ENCODE measurements around the gene NUDT4.
"Not testable (repeated sequence)": the region's sequence is repeated elsewhere in the genome, so short reads cannot be mapped to it uniquely, and the experiment has no call there.

NUDT4 gene

GRCh38 chr12:93430280-93430679, 52.6 kb downstream of the NUDT4 start:
- Histone ChIP-seq H3K27ac (ENCODE audit: low read length) (no peak overlapping the region), H3K4me3 (ENCODE audit: low read length) (no peak overlapping the region), H3K9me3 (ENCODE audit: control insufficient read depth, insufficient read depth, low read length) (no peaks in the 10 kb centered on the region), H3K4me1 (ENCODE audit: control insufficient read depth, insufficient read depth, low read length) (no peaks in the 10 kb centered on the region; the same call in none of the 2 replicates), H3K36me3 (ENCODE audit: control insufficient read depth, insufficient read depth, low read length) (no peaks in the 10 kb centered on the region), H3K27me3 (ENCODE audit: control insufficient read depth, insufficient read depth, low read length) (no peaks in the 10 kb centered on the region)
- WGBS (ENCODE audit: insufficient coverage, insufficient read length), result no CpG with 5 or more reads among the region's 4 CpGs
- DNase-seq (ENCODE audit: low read depth, low spot score), result no peak

- not testable (repeated sequence) for H3K9me3 ChIP-seq (ENCODE audit: control insufficient read depth, insufficient read depth, low read length); DNase-seq (ENCODE audit: low read depth, low spot score); H3K4me1 ChIP-seq (ENCODE audit: control insufficient read depth, insufficient read depth, low read length); H3K27ac ChIP-seq (ENCODE audit: low read length); H3K4me3 ChIP-seq (ENCODE audit: low read length); H3K36me3 ChIP-seq (ENCODE audit: control insufficient read depth, insufficient read depth, low read length); H3K27me3 ChIP-seq (ENCODE audit: control insufficient read depth, insufficient read depth, low read length)
- WGBS (ENCODE audit: insufficient coverage, insufficient read length), result no CpG with 5 or more reads among the region's 6 CpGs
Measured at GRCh38 chr12:93432031-93432430, 54.3 kb downstream of the NUDT4 start.

DNA sequence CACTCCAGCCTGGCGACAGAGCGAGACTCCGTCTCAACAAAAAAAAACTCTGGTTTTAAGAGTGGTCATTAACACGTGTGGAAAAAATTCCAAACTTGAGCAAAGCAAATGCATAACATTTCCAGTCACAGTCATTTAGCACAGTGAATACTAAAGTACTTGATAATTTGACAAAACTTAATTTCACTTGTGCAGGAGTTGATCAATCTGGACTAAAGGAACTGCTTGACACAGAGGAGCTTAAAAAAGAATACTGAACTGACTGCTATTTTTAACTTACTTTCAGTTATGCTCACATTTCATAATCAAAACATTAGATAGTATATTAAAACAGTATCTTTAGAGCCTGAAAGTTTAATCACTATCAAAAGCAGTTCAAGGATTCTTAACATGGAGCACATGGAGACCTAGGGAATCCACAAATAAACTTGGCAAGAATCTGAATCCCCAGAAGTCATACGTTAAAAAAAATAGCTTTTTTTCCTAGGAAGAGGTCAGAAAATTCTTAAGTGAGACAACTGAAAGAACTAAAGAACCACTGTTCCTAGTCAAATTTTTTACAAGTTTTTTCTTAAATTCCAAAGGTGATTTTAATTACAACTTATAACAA, 56.6 kb downstream of the NUDT4 start:
- Histone ChIP-seq H3K27me3 (ENCODE audit: control insufficient read depth, insufficient read depth, low read length) (no peaks in the 10 kb centered on the region), H3K4me3 (ENCODE audit: low read length) (no peak overlapping the region), H3K4me1 (ENCODE audit: control insufficient read depth, insufficient read depth, low read length) (peaks cover 2% of the 10 kb centered on the region), H3K9me3 (ENCODE audit: control insufficient read depth, insufficient read depth, low read length) (no peaks in the 10 kb centered on the region), H3K36me3 (ENCODE audit: control insufficient read depth, insufficient read depth, low read length) (no peaks in the 10 kb centered on the region), H3K27ac (ENCODE audit: low read length) (no peak overlapping the region)
- DNase-seq (ENCODE audit: low read depth, low spot score), result no peak
- WGBS (ENCODE audit: insufficient coverage, insufficient read length), result no CpG with 5 or more reads among the region's 5 CpGs

DNA sequence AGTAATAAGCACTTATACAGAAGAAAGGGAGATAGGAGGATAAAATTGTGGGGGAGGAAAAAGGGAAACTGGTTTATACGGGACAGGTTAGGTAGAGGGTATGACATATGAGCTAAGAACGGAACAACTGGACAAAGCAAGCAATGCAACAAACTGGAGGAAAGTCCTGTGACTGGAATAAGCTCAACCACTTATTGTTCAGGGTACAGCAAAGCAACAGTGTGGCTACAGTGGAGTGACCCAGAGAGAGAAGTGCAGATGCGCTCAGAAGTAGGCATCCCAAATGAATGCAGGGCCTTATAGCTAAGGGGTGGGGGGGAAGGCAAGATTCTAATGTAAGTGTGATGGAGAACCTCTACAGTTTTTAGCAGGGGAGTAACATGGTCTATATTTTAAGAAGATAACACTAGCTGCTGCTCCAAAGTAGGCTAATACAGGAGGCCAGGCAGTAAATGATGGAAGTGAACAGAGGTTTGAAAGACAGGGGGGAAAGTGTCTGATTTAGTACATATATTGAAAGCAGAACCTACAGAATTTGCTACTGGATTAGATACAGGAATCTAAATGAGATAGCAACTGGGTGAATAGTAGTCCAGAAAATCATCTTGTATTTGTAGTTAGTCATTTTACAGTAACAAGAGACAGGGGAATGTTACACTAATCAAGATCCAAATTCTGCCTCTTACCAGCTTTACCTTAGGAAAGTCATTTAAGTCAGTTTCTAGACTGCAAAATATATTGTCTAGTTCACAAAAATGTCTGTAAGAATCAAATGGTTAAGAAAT, 60.7 kb downstream of the NUDT4 start:
- no CpG with 5 or more reads among the region's 3 CpGs for WGBS (ENCODE audit: insufficient coverage, insufficient read length)
- Histone ChIP-seq H3K9me3 (ENCODE audit: control insufficient read depth, insufficient read depth, low read length) (no peaks in the 10 kb centered on the region), H3K4me3 (ENCODE audit: low read length) (no peak overlapping the region), H3K27ac (ENCODE audit: low read length) (no peak overlapping the region), H3K36me3 (ENCODE audit: control insufficient read depth, insufficient read depth, low read length) (no peaks in the 10 kb centered on the region), H3K4me1 (ENCODE audit: control insufficient read depth, insufficient read depth, low read length) (peaks cover 2% of the 10 kb centered on the region), H3K27me3 (ENCODE audit: control insufficient read depth, insufficient read depth, low read length) (no peaks in the 10 kb centered on the region)
- no peak for DNase-seq (ENCODE audit: low read depth, low spot score)

- DNase-seq (ENCODE audit: low read depth, low spot score), result no peak
- H3K27me3 ChIP-seq (ENCODE audit: control insufficient read depth, insufficient read depth, low read length), result no peaks in the 10 kb centered on the region
- no CpG with 5 or more reads among the region's 12 CpGs for WGBS (ENCODE audit: insufficient coverage, insufficient read length)
- no peaks in the 10 kb centered on the region for H3K36me3 ChIP-seq (ENCODE audit: control insufficient read depth, insufficient read depth, low read length)
- H3K27ac ChIP-seq (ENCODE audit: low read length), result no peak overlapping the region
- no peaks in the 10 kb centered on the region for H3K9me3 ChIP-seq (ENCODE audit: control insufficient read depth, insufficient read depth, low read length)
- peaks cover 2% of the 10 kb centered on the region for H3K4me1 ChIP-seq (ENCODE audit: control insufficient read depth, insufficient read depth, low read length)
- H3K4me3 ChIP-seq (ENCODE audit: low read length), result peak overlapping the region; percentile 94; the same call in 1 of the 2 replicates
Measured at GRCh38 chr12:93440043-93440835, 62.5 kb downstream of the NUDT4 start.

GRCh38 chr12:93441081-93441616, 63.4 kb downstream of the NUDT4 start:
- WGBS (ENCODE audit: insufficient coverage, insufficient read length), result no CpG with 5 or more reads among the region's 55 CpGs
- Histone ChIP-seq H3K9me3 (ENCODE audit: control insufficient read depth, insufficient read depth, low read length) (no peaks in the 10 kb centered on the region), H3K27me3 (ENCODE audit: control insufficient read depth, insufficient read depth, low read length) (no peaks in the 10 kb centered on the region), H3K4me1 (ENCODE audit: control insufficient read depth, insufficient read depth, low read length) (peaks cover 2% of the 10 kb centered on the region), H3K27ac (ENCODE audit: low read length) (no peak overlapping the region), H3K36me3 (ENCODE audit: control insufficient read depth, insufficient read depth, low read length) (no peaks in the 10 kb centered on the region), H3K4me3 (ENCODE audit: low read length) (peak overlapping the region; percentile 94)
- DNase-seq (ENCODE audit: low read depth, low spot score), result no peak

DNA sequence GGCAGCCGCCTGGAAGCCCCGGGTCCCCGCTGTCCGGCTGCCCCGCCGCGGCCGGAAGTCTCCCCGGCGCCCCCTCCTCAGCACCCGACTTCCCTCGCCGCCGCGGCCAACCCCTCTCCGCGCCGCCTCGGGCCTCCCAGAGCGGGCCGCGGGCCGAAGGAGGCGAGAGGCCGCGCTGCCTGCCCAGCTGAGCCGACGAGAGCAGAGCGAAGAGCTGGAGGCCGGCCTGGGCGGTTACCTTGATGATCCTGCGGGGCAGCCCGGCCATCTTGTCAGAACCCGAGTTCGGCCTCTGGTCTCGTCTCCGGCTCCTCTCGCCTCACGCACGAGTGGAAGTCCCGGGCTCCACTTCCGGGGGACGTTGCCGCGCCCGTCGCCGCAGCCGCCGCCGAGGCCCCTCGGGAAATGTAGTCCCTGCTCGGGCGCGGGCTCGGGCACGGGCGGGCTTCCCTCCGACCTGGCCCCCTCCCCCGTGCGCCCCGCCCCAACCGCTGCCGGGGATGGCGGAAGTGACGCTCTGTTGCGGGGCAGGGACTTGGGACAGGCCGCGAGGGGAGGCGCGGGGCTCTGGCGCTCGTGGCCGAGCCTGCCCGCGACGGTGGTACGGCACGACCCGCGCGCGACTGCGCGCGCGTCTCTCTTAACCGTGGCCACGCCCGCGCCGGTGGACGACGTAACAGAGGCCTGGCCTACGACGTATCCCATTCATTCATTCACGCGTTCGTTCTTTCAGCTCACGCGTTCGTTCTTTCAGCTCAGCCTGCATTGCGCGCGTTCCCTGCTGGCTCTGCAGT, 64.1 kb downstream of the NUDT4 start, which contains the start of gene UBE2N:
Gene UBE2N, minus strand, starts transcription at position 331 of the 794 bp plus-strand sequence. Its CDS starts 63 bp downstream, at position 268.
- Histone ChIP-seq H3K4me1 (ENCODE audit: control insufficient read depth, insufficient read depth, low read length) (peaks cover 2% of the 10 kb centered on the region), H3K36me3 (ENCODE audit: control insufficient read depth, insufficient read depth, low read length) (no peaks in the 10 kb centered on the region), H3K27ac (ENCODE audit: low read length) (no peak within 1 kb of the TSS), H3K9me3 (ENCODE audit: control insufficient read depth, insufficient read depth, low read length) (no peaks in the 10 kb centered on the region), H3K27me3 (ENCODE audit: control insufficient read depth, insufficient read depth, low read length) (no peaks in the 10 kb centered on the region), H3K4me3 (ENCODE audit: low read length) (peak within 1 kb of the TSS; percentile 94)
- peak; percentile 67 for DNase-seq (ENCODE audit: low read depth, low spot score)
- WGBS (ENCODE audit: insufficient coverage, insufficient read length), result no CpG with 5 or more reads among the region's 105 CpGs

- no peaks in the 10 kb centered on the region for H3K9me3 ChIP-seq (ENCODE audit: control insufficient read depth, insufficient read depth, low read length)
- peak overlapping the region; percentile 94 for H3K4me3 ChIP-seq (ENCODE audit: low read length)
- peaks cover 2% of the 10 kb centered on the region for H3K4me1 ChIP-seq (ENCODE audit: control insufficient read depth, insufficient read depth, low read length)
- no CpG with 5 or more reads among the region's 19 CpGs for WGBS (ENCODE audit: insufficient coverage, insufficient read length)
- DNase-seq (ENCODE audit: low read depth, low spot score), result no peak
- H3K27me3 ChIP-seq (ENCODE audit: control insufficient read depth, insufficient read depth, low read length), result no peaks in the 10 kb centered on the region
- no peaks in the 10 kb centered on the region for H3K36me3 ChIP-seq (ENCODE audit: control insufficient read depth, insufficient read depth, low read length)
- H3K27ac ChIP-seq (ENCODE audit: low read length), result no peak overlapping the region
Measured at GRCh38 chr12:93442411-93443340, 65.0 kb downstream of the NUDT4 start.

DNA sequence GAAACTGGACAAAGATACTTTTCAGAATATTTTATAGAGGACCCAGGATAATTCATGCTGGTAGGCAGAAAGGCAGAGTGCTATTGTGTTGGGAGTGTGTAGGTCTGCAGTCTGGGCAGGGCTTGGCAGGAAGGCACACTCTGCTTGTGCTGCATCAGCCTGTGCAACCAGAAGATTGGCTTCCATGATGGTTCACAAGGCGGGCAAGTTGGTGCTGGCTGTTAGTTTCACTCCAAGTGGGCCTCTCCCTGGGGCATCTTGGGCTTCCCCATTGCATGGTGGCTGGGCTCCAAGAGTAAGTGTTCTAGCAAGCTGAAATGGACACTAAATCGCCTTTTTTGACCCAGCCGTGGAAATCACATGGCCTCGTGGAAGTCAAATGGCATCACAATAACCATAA, 65.9 kb downstream of the NUDT4 start:
- WGBS (ENCODE audit: insufficient coverage, insufficient read length), result no CpG with 5 or more reads among the region's 4 CpGs
- no peaks in the 10 kb centered on the region for H3K9me3 ChIP-seq (ENCODE audit: control insufficient read depth, insufficient read depth, low read length)

More for the DNA sequence above, 65.9 kb downstream of the NUDT4 start:
- H3K36me3 ChIP-seq (ENCODE audit: control insufficient read depth, insufficient read depth, low read length), result no peaks in the 10 kb centered on the region
- no peak overlapping the region for H3K4me3 ChIP-seq (ENCODE audit: low read length)
- no peak overlapping the region for H3K27ac ChIP-seq (ENCODE audit: low read length)
- no peaks in the 10 kb centered on the region; the same call in none of the 2 replicates for H3K4me1 ChIP-seq (ENCODE audit: control insufficient read depth, insufficient read depth, low read length)
- H3K27me3 ChIP-seq (ENCODE audit: control insufficient read depth, insufficient read depth, low read length), result no peaks in the 10 kb centered on the region
- DNase-seq (ENCODE audit: low read depth, low spot score), result no peak
